Measurements from ENCODE around the gene CORO7. TPM values are rescaled to one million over a fixed set of nuclear protein-coding genes. Genes with fewer than 3 reads are reported as not detected.

The CORO7 gene
- total RNA-seq, 2 experiments from 2014 or later = 66.2 to 73.1 TPM

DNA sequence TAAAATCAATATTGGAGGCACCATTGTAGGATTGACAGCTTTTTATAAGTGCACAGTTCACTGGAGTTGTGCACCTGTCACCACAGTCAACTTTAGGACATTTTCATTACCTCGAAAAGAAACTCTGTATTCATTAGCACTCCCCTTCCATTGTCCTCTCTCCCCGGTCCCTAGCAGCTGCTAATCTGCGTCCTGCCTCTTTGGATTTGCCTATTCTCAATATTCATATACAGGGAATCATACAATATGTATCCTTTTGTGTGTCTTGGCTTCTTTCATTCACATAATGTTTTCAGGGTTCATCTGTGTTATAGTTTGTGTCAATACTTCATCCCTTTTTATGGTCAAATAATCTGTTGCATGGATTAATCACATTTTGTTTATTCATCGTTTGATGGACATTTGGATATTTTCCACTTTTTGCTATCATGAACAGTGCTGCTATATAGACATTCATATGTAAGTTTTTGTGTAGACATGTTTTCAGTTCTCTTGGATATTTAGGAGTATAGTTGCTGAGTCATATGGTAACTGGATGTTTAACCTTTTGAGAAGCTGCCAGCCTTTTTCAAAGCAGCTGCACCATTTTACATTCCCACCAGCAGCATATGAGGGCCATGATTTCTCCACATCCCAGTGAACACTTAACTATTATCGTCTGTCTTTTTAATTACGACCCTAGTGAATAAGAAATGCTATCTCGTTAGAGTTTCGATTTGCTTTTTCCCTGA is 19.1 kb upstream of the CORO7 start:
- H3K4me1 Mint-ChIP-seq = peaks cover 12% of the 10 kb centered on the region
- H3K36me3 Mint-ChIP-seq = peaks cover 14% of the 10 kb centered on the region
- H3K9me3 Mint-ChIP-seq = no peaks in the 10 kb centered on the region
- H3K27me3 Mint-ChIP-seq = no peaks in the 10 kb centered on the region
- H3K4me3 Mint-ChIP-seq = no peak overlapping the region
- H3K27ac Mint-ChIP-seq = peak overlapping the region; percentile 42
- no peak for DNase-seq

DNA sequence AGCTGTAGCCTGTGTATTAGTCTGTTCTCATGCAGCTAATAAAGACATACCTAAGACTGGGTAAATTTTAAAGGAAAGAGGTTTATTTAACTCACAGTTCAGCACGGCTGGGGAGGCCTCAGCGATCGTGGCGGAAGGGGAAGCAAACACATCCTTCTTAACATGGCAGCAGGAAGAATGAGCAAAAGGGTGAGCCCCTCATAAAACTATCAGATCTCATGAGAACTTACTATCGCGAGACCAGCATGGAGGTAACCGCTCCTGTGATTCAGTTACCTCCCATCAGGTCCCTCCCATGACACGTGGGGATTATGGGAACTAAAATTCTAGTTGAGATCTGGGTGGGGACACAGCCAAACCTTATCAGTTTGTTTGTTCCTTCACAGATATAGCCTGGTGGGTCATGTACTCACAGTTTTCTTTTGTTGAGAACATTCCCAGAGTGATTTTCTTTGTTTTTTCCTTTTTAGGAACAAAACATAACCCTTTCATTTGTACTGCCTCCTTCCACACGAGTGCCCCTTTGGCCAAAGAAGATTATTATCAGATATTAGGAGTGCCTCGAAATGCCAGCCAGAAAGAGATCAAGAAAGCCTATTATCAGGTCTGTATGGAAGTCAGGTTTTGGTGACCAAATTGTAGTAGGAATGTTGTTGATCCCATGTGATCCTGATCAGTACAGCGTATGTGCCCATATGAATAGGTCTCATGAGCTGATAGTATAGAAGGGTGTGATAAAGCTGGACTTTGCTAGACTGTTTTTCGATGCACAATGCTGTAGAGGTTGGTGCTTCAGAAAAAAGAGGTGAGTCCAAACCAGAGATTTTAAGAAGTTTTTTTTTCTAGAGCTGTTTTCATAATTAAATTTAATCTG is 17.8 kb upstream of the CORO7 start:
- no peak for DNase-seq
- Mint-ChIP-seq H3K27me3 (no peaks in the 10 kb centered on the region), H3K27ac (no peak overlapping the region), H3K9me3 (no peaks in the 10 kb centered on the region), H3K4me3 (no peak overlapping the region), H3K4me1 (peaks cover 14% of the 10 kb centered on the region), H3K36me3 (peaks cover 18% of the 10 kb centered on the region)

- no peak for DNase-seq
- Mint-ChIP-seq H3K27ac (no peak overlapping the region), H3K4me1 (peaks cover 19% of the 10 kb centered on the region), H3K36me3 (peaks cover 25% of the 10 kb centered on the region), H3K4me3 (no peak overlapping the region), H3K9me3 (no peaks in the 10 kb centered on the region), H3K27me3 (no peaks in the 10 kb centered on the region)
These were observed 16.8 kb upstream of the CORO7 start for GRCh38 chr16:4433228-4433627.

DNA sequence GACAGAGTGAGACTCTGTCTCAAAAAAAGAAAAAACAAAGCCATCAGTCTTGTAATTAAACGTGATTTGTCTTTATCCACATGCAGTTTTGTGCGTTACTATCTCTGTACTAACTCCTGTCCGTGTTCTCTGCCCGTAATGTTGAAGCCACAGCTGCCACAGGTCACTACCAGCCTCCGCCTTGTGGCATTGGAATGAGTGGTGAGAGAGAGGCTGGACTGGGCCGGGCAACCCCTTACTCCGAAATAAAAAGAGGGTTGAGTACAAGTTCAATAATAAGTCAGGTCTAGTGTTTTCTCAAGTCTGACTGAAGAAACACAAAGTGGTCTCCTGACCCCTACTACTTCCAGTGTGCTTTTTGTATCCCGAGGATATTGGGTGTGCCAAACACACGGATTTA is 14.6 kb upstream of the CORO7 start:
- no peak for DNase-seq
- Mint-ChIP-seq H3K9me3 (no peaks in the 10 kb centered on the region), H3K27ac (no peak overlapping the region), H3K36me3 (peaks cover 35% of the 10 kb centered on the region), H3K4me1 (peaks cover 30% of the 10 kb centered on the region), H3K4me3 (no peak overlapping the region), H3K27me3 (no peaks in the 10 kb centered on the region)

- no peaks in the 10 kb centered on the region for H3K9me3 Mint-ChIP-seq
These were observed 12.1 kb upstream of the CORO7 start for GRCh38 chr16:4428500-4428899.

DNA sequence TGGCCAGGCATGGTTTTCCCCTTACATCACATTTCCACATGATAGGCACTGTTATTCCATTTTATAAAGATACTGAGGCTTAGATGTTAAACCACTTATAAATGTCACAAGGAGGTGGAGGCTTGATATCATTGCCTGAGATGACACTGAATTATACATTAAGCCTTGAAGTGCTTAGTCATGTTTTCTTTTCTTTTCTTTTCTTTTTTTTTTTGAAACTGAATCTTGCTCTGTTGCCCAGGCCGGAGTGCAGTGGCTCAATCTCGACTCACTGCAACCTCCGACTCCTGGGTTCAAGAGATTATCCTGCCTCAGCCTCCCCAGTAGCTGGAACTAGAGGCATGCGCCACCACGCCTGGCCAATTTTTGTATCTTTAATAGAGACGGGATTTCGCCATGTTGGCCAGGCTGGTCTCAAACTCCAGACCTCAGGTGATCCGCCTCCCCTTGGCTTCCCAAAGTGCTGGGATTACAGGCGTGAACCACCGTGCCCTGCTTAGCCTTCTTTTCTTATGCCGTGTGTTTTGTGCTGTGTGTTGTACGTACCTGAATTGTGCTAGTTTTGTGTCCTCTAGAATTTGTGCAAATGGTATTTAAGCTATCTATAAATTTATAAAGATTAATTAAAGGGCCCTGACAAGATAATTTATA is 10.5 kb upstream of the CORO7 start:
- Mint-ChIP-seq H3K36me3 (peaks cover 38% of the 10 kb centered on the region), H3K9me3 (no peaks in the 10 kb centered on the region), H3K27me3 (no peaks in the 10 kb centered on the region), H3K4me1 (peaks cover 26% of the 10 kb centered on the region), H3K27ac (peak overlapping the region; percentile 99), H3K4me3 (peak overlapping the region; percentile 99)
- DNase-seq = no peak

More at GRCh38 chr16:4428500-4428899, 12.1 kb upstream of the CORO7 start:
- H3K27ac Mint-ChIP-seq = peak overlapping the region; percentile 34
- peaks cover 37% of the 10 kb centered on the region for H3K36me3 Mint-ChIP-seq
- H3K27me3 Mint-ChIP-seq = no peaks in the 10 kb centered on the region
- peak overlapping the region; percentile 22 for H3K4me3 Mint-ChIP-seq
- H3K4me1 Mint-ChIP-seq = peaks cover 28% of the 10 kb centered on the region
- DNase-seq = no peak

DNA sequence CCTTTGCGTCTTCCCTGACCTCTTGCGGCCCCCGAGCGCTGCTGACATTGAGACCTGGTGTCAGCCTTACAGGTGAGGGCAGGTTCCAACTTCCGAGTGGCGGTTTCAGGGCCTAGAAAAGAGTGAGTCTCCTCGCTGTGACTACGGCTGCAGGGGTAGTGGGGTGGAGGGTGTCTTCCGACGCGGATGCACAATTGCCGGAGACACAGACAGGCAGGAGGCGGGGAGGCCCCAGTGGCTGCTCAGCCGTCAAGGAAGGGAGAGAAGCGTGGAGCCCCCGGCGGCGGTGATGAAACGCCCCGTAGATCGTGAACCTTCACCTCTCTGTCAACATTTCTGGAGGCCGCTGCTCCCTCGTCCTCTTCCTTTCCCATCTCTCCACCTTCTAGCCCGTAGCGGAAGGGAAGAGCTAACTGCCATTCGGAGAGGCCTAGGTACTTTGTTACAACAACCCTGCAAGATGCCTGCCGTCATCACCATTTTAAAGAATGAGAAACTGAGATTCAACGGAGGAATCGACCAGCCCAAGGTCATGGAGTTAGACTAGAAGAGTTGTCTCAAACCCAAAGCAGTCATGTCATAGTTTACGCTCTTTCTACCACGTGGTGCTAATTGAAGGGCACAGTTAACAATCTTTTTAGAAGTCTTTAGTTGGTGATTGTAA is 9.8 kb upstream of the CORO7 start:
- H3K27me3 Mint-ChIP-seq = no peaks in the 10 kb centered on the region
- peak overlapping the region; percentile 99 for H3K4me3 Mint-ChIP-seq
- H3K27ac Mint-ChIP-seq = peak overlapping the region; percentile 99
- H3K4me1 Mint-ChIP-seq = peaks cover 26% of the 10 kb centered on the region
- DNase-seq = no peak
- H3K36me3 Mint-ChIP-seq = peaks cover 35% of the 10 kb centered on the region
- H3K9me3 Mint-ChIP-seq = no peaks in the 10 kb centered on the region

DNA sequence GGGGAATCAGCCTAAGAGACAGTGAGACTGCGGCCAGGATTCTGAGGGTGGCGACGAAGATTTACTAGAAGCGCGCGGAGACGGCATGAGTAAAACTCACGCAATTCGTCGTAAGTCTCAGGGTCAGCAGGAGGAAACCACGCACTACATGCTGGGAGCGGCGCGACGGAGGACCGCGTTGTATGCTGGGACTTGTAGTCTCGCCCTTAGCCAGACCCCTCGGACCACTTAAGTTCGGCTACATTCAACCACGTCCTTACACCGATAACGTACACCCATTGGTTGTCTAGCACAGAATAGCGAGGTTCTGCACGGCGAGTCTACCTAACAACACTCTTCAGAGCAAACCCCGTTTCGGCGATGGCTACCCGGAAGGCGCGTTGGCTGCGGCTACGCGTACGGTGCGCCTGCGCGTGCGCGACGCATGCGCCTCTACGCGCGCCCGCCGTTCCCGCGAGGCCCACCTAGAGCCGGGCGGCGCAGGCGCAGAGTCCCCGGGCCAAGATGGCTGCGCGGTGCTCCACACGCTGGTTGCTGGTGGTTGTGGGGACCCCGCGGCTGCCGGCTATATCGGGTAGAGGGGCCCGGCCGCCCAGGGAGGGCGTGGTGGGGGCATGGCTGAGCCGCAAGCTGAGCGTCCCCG is 9.1 kb upstream of the CORO7 start, which contains the start of gene DNAJA3:
Gene DNAJA3, plus strand, starts transcription at position 491 of the 643 bp plus-strand sequence. Its CDS starts 14 bp downstream, at position 505.
- Mint-ChIP-seq H3K4me3 (peak within 1 kb of the TSS; percentile 99), H3K36me3 (peaks cover 33% of the 10 kb centered on the region), H3K4me1 (peaks cover 26% of the 10 kb centered on the region), H3K9me3 (no peaks in the 10 kb centered on the region), H3K27ac (peak within 1 kb of the TSS; percentile 99), H3K27me3 (no peaks in the 10 kb centered on the region)
- DNase-seq = peak; percentile 96

- Mint-ChIP-seq H3K27ac (no peak overlapping the region), H3K27me3 (no peaks in the 10 kb centered on the region), H3K36me3 (peaks cover 4% of the 10 kb centered on the region), H3K9me3 (no peaks in the 10 kb centered on the region), H3K4me1 (peaks cover 10% of the 10 kb centered on the region), H3K4me3 (no peak overlapping the region)
- DNase-seq = no peak
These were observed 4.2 kb upstream of the CORO7 start for GRCh38 chr16:4420505-4421105.

DNA sequence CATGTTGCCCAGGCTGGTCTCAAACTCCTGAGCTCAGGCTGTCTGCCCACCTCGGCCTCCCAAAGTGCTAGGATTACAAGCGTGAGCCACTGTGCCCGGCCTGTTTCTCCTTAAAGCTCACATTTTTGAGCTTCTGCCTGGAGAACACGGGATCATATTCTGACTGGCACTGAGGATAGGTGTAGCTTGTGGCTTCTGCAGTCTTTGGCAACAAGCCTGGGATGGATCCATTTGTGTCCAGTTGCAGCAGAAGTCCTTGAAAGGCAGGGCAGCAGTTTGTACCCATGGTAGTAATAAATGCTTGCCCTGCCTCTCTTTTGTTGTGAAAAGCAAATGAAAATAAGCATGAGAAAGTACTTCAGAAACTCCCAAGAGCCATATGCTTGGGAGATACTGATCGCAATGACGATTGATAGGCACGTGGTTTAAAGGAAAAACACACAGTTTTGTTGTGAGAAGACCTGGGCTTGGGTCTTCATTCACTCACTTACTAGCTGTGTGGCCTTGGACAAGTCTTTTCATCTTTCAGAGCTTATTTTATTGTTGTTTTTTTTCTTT is 3.1 kb upstream of the CORO7 start:
- Mint-ChIP-seq H3K27ac (no peak overlapping the region), H3K4me1 (peaks cover 14% of the 10 kb centered on the region)

GRCh38 chr16:4415538-4416199 is 727 bp downstream of the CORO7 start:
- Mint-ChIP-seq H3K9me3 (no peaks in the 10 kb centered on the region), H3K27ac (peak overlapping the region; percentile 95), H3K27me3 (no peaks in the 10 kb centered on the region), H3K4me3 (peak overlapping the region; percentile 94), H3K36me3 (peaks cover 12% of the 10 kb centered on the region), H3K4me1 (peaks cover 35% of the 10 kb centered on the region)
- DNase-seq = peak; percentile 69

More for the DNA sequence above, 3.1 kb upstream of the CORO7 start:
- peaks cover 10% of the 10 kb centered on the region for H3K36me3 Mint-ChIP-seq
- H3K4me3 Mint-ChIP-seq = no peak overlapping the region
- DNase-seq = no peak
- no peaks in the 10 kb centered on the region for H3K27me3 Mint-ChIP-seq
- no peaks in the 10 kb centered on the region for H3K9me3 Mint-ChIP-seq

- Mint-ChIP-seq H3K36me3 (peaks cover 13% of the 10 kb centered on the region), H3K9me3 (no peaks in the 10 kb centered on the region), H3K4me1 (peaks cover 42% of the 10 kb centered on the region), H3K27me3 (no peaks in the 10 kb centered on the region), H3K4me3 (peak overlapping the region; percentile 94), H3K27ac (peak overlapping the region; percentile 95)
- peak; percentile 85 for DNase-seq
These were observed 2.0 kb downstream of the CORO7 start for GRCh38 chr16:4414187-4414917.

- Mint-ChIP-seq H3K36me3 (peaks cover 13% of the 10 kb centered on the region), H3K9me3 (no peaks in the 10 kb centered on the region), H3K27ac (no peak overlapping the region), H3K4me1 (peaks cover 42% of the 10 kb centered on the region), H3K4me3 (no peak overlapping the region), H3K27me3 (no peaks in the 10 kb centered on the region)
- DNase-seq = no peak
These were observed 3.5 kb downstream of the CORO7 start for GRCh38 chr16:4412854-4413253.
